Measurements from ENCODE around the gene TMOD3.

- TF ChIP-seq PBX3 (IDR thresholded peaks at IDR 0.05) (no peak), CEBPB (IDR thresholded peaks at IDR 0.05) (no peak), FOXS1 (CRISPR knock-in tag; IDR thresholded peaks at IDR 0.05) (no peak), RAD21 (conservative IDR thresholded peaks at IDR 0.05 in 1 of 2, IDR thresholded peaks at IDR 0.05 in 1 of 2) (no peak), POLR2A (IDR thresholded peaks at IDR 0.05; ENCODE audit: low read length) (no peak), HEYL (CRISPR knock-in tag; IDR thresholded peaks at IDR 0.05) (no peak), REST (IDR thresholded peaks at IDR 0.05) (no peak), CHD2 (IDR thresholded peaks at IDR 0.05; ENCODE audit: low read length, partially characterized antibody) (no peak), RFX5 (IDR thresholded peaks at IDR 0.05) (no peak)
- TF ChIP-seq, protein P1, sequence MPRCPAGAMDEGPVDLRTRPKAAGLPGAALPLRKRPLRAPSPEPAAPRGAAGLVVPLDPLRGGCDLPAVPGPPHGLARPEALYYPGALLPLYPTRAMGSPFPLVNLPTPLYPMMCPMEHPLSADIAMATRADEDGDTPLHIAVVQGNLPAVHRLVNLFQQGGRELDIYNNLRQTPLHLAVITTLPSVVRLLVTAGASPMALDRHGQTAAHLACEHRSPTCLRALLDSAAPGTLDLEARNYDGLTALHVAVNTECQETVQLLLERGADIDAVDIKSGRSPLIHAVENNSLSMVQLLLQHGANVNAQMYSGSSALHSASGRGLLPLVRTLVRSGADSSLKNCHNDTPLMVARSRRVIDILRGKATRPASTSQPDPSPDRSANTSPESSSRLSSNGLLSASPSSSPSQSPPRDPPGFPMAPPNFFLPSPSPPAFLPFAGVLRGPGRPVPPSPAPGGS (IDR thresholded peaks at IDR 0.05) = no peak
- TF ChIP-seq, protein P2, sequence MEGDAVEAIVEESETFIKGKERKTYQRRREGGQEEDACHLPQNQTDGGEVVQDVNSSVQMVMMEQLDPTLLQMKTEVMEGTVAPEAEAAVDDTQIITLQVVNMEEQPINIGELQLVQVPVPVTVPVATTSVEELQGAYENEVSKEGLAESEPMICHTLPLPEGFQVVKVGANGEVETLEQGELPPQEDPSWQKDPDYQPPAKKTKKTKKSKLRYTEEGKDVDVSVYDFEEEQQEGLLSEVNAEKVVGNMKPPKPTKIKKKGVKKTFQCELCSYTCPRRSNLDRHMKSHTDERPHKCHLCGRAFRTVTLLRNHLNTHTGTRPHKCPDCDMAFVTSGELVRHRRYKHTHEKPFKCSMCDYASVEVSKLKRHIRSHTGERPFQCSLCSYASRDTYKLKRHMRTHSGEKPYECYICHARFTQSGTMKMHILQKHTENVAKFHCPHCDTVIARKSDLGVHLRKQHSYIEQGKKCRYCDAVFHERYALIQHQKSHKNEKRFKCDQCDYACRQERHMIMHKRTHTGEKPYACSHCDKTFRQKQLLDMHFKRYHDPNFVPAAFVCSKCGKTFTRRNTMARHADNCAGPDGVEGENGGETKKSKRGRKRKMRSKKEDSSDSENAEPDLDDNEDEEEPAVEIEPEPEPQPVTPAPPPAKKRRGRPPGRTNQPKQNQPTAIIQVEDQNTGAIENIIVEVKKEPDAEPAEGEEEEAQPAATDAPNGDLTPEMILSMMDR (IDR thresholded peaks at IDR 0.05) = no peak
These were observed 123.4 kb downstream of the TMOD3 start for GRCh38 chr15:51952805-51953204.
